Measurements from ENCODE around the gene USHBP1.
A peak's percentile ranks its signal among the peaks of the same experiment; 100 is the strongest.

USHBP1 gene

GRCh38 chr19:17266026-17266425 lies 1.5 kb upstream of the USHBP1 start:
- DNase-seq (ENCODE audit: low read depth in 2 of 2, low spot score in 1 of 2), result no peak

- no peak for DNase-seq (ENCODE audit: low read depth in 2 of 2, low spot score in 1 of 2)
These were observed 569 bp downstream of the USHBP1 start for GRCh38 chr19:17263712-17264640.

GRCh38 chr19:17262557-17262956 lies 2.0 kb downstream of the USHBP1 start:
- no peak for DNase-seq (ENCODE audit: low read depth in 2 of 2, low spot score in 1 of 2)

GRCh38 chr19:17260842-17261325 lies 3.7 kb downstream of the USHBP1 start:
- peak; percentile 80 for DNase-seq (ENCODE audit: low read depth in 2 of 2, low spot score in 1 of 2)

GRCh38 chr19:17259934-17260333 lies 4.6 kb downstream of the USHBP1 start:
- DNase-seq (ENCODE audit: low read depth in 2 of 2, low spot score in 1 of 2), result no peak

GRCh38 chr19:17259118-17259780 lies 5.3 kb downstream of the USHBP1 start:
- DNase-seq (ENCODE audit: low read depth in 2 of 2, low spot score in 1 of 2), result no peak

GRCh38 chr19:17256130-17256529 lies 8.4 kb downstream of the USHBP1 start:
- DNase-seq (ENCODE audit: low read depth in 2 of 2, low spot score in 1 of 2), result no peak

- no peak for DNase-seq (ENCODE audit: low read depth in 2 of 2, low spot score in 1 of 2)
These were observed 9.4 kb downstream of the USHBP1 start for GRCh38 chr19:17255150-17255621.

- DNase-seq (ENCODE audit: low read depth in 2 of 2, low spot score in 1 of 2), result no peak
These were observed 9.9 kb downstream of the USHBP1 start for GRCh38 chr19:17254636-17255035.

GRCh38 chr19:17249887-17250548 lies 14.5 kb downstream of the USHBP1 start:
- no peak for DNase-seq (ENCODE audit: low read depth in 2 of 2, low spot score in 1 of 2)

GRCh38 chr19:17248011-17248776 lies 16.4 kb downstream of the USHBP1 start:
- DNase-seq (ENCODE audit: low read depth in 2 of 2, low spot score in 1 of 2), result no peak

GRCh38 chr19:17246681-17247425 lies 17.7 kb downstream of the USHBP1 start:
- no peak for DNase-seq (ENCODE audit: low read depth in 2 of 2, low spot score in 1 of 2)

GRCh38 chr19:17245535-17245984 lies 19.0 kb downstream of the USHBP1 start, which contains the start of gene NR2F6:
NR2F6 (minus strand) TSS chr19:17245919; CDS start chr19:17245220, 699 bp downstream.
- no peak for DNase-seq (ENCODE audit: low read depth in 2 of 2, low spot score in 1 of 2)

GRCh38 chr19:17244618-17245534 lies 19.7 kb downstream of the USHBP1 start:
- DNase-seq (ENCODE audit: low read depth in 2 of 2, low spot score in 1 of 2), result no peak

GRCh38 chr19:17243830-17244617 lies 20.5 kb downstream of the USHBP1 start:
- no peak for DNase-seq (ENCODE audit: low read depth in 2 of 2, low spot score in 1 of 2)

GRCh38 chr19:17243211-17243829 lies 21.2 kb downstream of the USHBP1 start:
- DNase-seq (ENCODE audit: low read depth in 2 of 2, low spot score in 1 of 2), result no peak

GRCh38 chr19:17242431-17243208 lies 21.9 kb downstream of the USHBP1 start:
- DNase-seq (ENCODE audit: low read depth in 2 of 2, low spot score in 1 of 2), result no peak

All from stimulated activated CD8-positive, alpha-beta memory T cell treated with anti-CD3 and anti-CD28 coated beads, Interleukin-4, amount 100 ng/mL, for 1 hour (primary cell).